Brain microvascular endothelial cell (primary cell): ENCODE data around the gene PRR16.
A peak's percentile ranks its signal among the peaks of the same experiment; 100 is the strongest.

ENCODE experiments used
- DNase-seq: peaks from one replicate; pipeline ENCODE4 v3.0.0-alpha.2; 2020
- H3K27ac ChIP-seq: fragments of 250-450 bp; sonication (Bioruptor Pico); 2 replicates; pipeline ENCODE4 v1.5.1; 2020; ENCODE audit warnings: mild to moderate bottlenecking, moderate library complexity
- H3K27me3 ChIP-seq: fragments of 250-450 bp; sonication (Bioruptor Pico); replicated peaks from 2 replicates; pipeline ENCODE4 v1.5.1; 2020; ENCODE audit warnings: mild to moderate bottlenecking
- H3K36me3 ChIP-seq: fragments of 250-450 bp; sonication (Bioruptor Pico); replicated peaks from 2 replicates; pipeline ENCODE4 v1.5.1; 2020; ENCODE audit warnings: mild to moderate bottlenecking
- H3K4me3 ChIP-seq: 2 replicates; pipeline ENCODE4 v1.5.1; 2011; ENCODE audit warnings: low read depth, mild to moderate bottlenecking, control low read depth, low read length, moderate library complexity
- in situ Hi-C: cut with HindIII; loops from 2 replicates; pipeline ENCODE4 v1.10.0; 2017; ENCODE audit warnings: low sequenced_read_pairs, low pct_ligation_motif_present
- TF ChIP-seq, protein P1 (sequence below): IDR thresholded peaks from 2 replicates; pipeline ENCODE4 v1.5.1; 2011; ENCODE audit warnings: low read depth, mild to moderate bottlenecking, moderate library complexity, low read length, control low read depth, inconsistent platforms; ENCODE audit errors: missing control alignments

Gene PRR16

DNA sequence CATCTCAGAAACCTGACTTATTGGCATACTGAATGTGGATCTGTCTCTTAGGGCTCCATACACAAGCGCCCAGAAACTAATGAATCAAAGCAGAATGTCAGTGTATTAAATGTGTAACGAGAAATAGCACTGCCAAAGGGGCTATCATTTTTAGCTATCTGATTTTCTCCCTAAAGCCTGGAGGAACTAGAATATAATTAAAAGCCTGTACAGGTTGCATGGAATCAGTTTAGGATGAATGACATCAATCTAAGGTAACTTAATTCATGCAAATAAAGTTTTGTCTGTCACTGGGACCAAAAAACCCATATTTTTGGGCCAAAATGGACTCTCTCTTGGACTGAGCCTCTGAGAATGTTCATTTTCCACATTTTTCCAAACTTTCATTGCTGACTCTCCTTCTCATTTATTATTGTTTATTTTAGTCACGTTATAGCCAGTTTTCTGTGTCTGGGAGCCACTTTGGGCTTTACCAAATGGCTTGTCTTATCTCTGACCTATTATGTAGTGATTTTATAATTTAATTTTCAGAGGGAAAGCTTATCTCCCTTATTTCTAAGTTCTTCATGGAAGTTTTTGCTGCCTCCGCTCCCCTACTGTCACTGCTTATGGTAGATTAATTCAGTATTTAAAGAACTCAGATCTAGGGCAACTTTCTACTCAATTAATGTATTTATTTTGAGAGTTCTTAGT, 47.0 kb downstream of the PRR16 start:
- no peak overlapping the region for H3K27ac ChIP-seq
- DNase-seq = no peak
- in situ Hi-C loops = no loop called here
- no peak overlapping the region for H3K4me3 ChIP-seq
- TF ChIP-seq, protein P1, sequence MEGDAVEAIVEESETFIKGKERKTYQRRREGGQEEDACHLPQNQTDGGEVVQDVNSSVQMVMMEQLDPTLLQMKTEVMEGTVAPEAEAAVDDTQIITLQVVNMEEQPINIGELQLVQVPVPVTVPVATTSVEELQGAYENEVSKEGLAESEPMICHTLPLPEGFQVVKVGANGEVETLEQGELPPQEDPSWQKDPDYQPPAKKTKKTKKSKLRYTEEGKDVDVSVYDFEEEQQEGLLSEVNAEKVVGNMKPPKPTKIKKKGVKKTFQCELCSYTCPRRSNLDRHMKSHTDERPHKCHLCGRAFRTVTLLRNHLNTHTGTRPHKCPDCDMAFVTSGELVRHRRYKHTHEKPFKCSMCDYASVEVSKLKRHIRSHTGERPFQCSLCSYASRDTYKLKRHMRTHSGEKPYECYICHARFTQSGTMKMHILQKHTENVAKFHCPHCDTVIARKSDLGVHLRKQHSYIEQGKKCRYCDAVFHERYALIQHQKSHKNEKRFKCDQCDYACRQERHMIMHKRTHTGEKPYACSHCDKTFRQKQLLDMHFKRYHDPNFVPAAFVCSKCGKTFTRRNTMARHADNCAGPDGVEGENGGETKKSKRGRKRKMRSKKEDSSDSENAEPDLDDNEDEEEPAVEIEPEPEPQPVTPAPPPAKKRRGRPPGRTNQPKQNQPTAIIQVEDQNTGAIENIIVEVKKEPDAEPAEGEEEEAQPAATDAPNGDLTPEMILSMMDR = no peak
- no peaks in the 10 kb centered on the region for H3K36me3 ChIP-seq
- H3K27me3 ChIP-seq = no peaks in the 10 kb centered on the region

DNA sequence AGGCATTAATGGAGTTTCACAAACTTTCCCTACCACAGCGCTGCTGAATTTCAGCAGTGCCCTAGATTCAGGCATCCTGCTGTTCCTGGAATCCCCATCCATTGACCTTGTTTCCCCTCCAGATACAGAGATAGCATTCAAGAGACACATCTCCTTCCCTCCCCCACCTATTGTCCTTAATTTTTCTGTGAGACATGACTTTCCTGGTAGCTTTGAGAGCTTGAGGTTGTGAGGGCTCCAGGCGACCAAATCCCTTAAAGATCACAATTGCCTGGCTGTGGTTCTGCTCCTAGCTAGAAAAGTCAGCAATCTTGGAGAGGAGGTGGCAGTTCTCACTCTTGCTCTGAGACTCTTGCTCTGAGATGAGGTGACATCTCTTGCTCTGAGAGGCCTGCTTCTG, 48.0 kb downstream of the PRR16 start:
- Histone ChIP-seq H3K27me3 (no peaks in the 10 kb centered on the region), H3K36me3 (no peaks in the 10 kb centered on the region), H3K4me3 (no peak overlapping the region), H3K27ac (no peak overlapping the region)
- TF ChIP-seq, protein P1 = no peak
- in situ Hi-C loops = no loop called here
- DNase-seq = no peak

DNA sequence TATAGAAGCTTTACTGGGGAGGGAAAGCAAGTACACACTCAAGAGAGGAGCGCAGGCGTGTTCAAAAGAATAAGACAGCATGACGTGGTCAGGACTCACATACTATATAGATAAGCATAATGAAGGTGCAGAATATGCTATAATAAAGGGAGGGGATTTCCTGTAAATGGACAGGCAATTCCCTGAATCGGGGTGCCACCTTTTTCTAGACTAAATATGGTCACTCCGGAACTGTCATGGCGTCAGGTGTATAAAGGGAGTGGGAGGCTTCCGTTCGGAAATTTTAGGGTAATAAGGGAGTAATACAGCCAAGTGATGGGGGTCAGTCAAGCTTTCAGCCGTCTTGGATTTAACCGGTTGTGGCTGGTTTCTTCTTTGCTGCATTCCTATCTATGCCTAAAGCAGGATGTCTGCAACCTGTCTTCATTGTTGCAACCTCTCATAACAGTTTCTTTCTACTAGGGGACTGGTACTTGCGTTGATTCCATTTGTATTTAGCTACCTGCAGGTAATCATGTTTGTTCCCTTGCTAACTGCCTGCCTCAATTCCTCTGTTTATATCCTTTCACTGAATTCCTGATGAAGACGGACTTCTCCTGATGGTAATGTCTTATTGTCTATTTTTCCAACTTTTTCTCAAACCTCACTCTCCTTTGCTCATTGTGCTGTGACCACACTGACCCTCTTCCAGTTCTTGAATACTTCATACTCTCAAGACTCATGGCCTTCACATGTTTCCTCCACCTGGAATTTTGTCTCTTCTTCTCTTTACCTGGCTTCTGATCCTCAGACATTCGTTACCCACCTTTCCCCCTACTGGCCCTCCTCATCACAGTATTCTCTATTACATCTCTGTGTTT, 48.9 kb downstream of the PRR16 start:
- no peaks in the 10 kb centered on the region for H3K36me3 ChIP-seq
- TF ChIP-seq, protein P1 = no peak
- in situ Hi-C loops = no loop called here

DNA sequence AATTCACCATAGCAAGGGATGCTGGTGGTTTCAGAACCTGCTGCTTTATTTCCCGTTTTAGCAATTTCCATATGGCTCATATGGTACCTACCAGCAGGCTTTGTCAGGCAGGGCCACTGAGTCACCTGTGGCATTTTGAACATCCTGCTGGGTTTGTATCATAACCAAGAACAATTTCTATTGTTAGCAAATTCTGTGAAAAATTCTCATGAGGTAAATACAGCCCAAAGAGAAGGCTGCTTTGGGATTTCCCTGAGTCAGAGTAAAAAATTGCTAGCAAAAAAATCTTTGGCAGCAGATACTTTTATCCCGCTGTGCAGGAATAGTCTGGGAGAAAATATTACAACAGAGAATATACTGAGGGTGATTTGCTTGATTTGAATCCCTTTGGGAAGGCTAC, 52.7 kb downstream of the PRR16 start:
- Histone ChIP-seq H3K27me3 (no peaks in the 10 kb centered on the region), H3K36me3 (no peaks in the 10 kb centered on the region), H3K27ac (peak overlapping the region; percentile 50), H3K4me3 (no peak overlapping the region)
- peak; percentile 58 for DNase-seq
- in situ Hi-C loops = no loop called here
- TF ChIP-seq, protein P1 = no peak

More for the DNA sequence above, 48.9 kb downstream of the PRR16 start:
- Histone ChIP-seq H3K27ac (no peak overlapping the region), H3K4me3 (no peak overlapping the region), H3K27me3 (no peaks in the 10 kb centered on the region)
- no peak for DNase-seq

DNA sequence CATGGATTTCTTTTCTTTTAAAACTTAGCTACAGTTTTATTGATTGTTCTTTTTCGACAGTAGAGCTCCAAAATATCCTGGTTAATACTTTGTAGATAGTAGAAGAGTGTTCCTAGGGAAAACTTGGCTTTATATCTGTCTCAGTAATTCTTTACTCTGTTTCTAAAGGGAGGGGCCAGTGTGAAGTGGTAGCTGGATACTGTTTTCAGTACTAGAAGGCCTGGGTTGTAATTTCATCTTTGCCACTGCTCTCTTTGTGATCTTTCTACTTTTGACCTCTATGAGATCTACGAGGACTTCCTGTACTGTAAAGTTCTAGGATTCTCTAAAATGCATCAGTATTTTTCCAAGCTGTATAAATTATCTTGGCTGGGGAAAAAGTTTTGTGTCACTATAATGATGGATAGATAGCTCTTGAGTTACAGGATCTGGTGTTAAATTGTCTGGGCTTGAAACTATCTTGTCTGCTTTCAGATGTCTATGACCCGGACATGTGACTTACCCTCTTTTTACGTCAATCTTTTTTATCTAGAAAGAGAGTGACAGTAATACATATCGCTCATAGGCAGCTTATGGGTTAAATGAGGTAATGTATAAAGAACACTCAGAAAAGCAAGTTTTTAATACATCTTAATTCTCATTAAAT, 53.6 kb downstream of the PRR16 start:
- no peak for DNase-seq
- Histone ChIP-seq H3K27me3 (no peaks in the 10 kb centered on the region), H3K36me3 (no peaks in the 10 kb centered on the region), H3K4me3 (no peak overlapping the region), H3K27ac (peak overlapping the region; percentile 50)
- TF ChIP-seq, protein P1 = no peak
- in situ Hi-C loops = no loop called here
